H1 (cell line): ENCODE measurements around the gene SCN2B.

Source experiments
- CHD2 ChIP-seq: IDR thresholded peaks from 2 replicates; pipeline ENCODE4 v1.6.1; 2012; ENCODE audit warnings: low read length, improper control_type of control experiment
- EP300 ChIP-seq, 2 experiments: IDR thresholded peaks; 1 replicate in 1 of 2; 2 replicates in 1 of 2; pipeline ENCODE4 v1.6.1; 2011 to 2012; ENCODE audit warnings: low read depth in 2 of 2, low read length in 2 of 2, mild to moderate bottlenecking in 2 of 2, borderline replicate concordance in 1 of 2, inconsistent platforms in 1 of 2, moderate library complexity in 1 of 2
- RAD21 ChIP-seq, 2 experiments: IDR thresholded peaks in 1 of 2; conservative IDR thresholded peaks in 1 of 2; 2 replicates each; pipeline ENCODE4 v1.6.1; 2011; ENCODE audit warnings: low read depth in 2 of 2, low read length in 2 of 2, improper control_type of control experiment in 1 of 2, inconsistent platforms in 1 of 2, mild to moderate bottlenecking in 1 of 2, moderate library complexity in 1 of 2
- TF ChIP-seq, protein P1 (sequence below), 3 experiments: IDR thresholded peaks; 1 replicate in 2 of 3; 2 replicates in 1 of 3; pipeline versions ENCODE4 v1.5.1 to v1.6.1; 2011; ENCODE audit warnings: low read length in 3 of 3, mild to moderate bottlenecking in 3 of 3, inconsistent platforms in 2 of 3, low read depth in 1 of 3, moderate library complexity in 1 of 3; ENCODE audit not compliant: insufficient read depth in 1 of 3; ENCODE audit errors: control extremely low read depth in 1 of 3

DNA sequence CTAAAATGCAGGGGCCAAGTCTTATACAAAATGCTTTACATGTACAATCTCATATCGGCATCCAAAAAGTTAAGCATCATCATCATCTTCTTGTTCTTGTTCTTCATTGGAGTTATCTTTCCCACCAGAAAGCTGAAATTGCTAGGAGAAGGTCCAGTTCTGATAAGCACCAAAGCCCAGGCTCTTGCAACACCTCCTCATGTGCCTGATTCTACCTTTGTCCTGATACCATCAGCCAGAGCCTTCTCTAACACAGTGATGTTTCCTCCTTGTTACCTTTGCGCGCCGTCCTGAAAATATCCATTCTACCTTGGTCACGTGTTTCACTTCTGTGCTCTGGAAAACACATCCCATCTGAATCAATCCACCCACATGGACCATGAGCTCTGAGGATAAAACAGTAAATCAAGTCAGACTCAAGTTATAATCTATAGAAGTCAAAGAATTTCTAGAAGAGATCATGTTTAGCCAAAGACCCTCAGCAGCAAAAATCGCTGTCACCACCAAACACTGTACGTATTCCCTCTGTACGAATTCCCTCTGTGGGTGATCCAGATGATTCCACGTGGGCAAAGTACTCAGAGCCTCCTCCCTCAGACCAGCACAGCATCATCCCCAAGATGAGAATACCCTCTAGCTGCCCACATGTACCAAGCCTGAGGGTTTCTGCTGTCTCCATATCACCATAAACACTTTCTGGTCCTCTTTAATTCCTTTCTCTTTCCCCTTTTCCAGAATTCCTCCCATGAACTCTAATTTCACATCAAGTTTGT lies 29.4 kb upstream of the SCN2B start:
- TF ChIP-seq, protein P1, sequence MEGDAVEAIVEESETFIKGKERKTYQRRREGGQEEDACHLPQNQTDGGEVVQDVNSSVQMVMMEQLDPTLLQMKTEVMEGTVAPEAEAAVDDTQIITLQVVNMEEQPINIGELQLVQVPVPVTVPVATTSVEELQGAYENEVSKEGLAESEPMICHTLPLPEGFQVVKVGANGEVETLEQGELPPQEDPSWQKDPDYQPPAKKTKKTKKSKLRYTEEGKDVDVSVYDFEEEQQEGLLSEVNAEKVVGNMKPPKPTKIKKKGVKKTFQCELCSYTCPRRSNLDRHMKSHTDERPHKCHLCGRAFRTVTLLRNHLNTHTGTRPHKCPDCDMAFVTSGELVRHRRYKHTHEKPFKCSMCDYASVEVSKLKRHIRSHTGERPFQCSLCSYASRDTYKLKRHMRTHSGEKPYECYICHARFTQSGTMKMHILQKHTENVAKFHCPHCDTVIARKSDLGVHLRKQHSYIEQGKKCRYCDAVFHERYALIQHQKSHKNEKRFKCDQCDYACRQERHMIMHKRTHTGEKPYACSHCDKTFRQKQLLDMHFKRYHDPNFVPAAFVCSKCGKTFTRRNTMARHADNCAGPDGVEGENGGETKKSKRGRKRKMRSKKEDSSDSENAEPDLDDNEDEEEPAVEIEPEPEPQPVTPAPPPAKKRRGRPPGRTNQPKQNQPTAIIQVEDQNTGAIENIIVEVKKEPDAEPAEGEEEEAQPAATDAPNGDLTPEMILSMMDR (IDR thresholded peaks at IDR 0.05; ENCODE audit: control extremely low read depth in 1 of 3, insufficient read depth in 1 of 3, low read depth in 1 of 3, low read length in 3 of 3): no peak
- TF ChIP-seq EP300 (IDR thresholded peaks at IDR 0.05; ENCODE audit: borderline replicate concordance in 1 of 2, low read depth in 2 of 2, low read length in 2 of 2) (no peak), RAD21 (IDR thresholded peaks at IDR 0.05 in 1 of 2, conservative IDR thresholded peaks at IDR 0.05 in 1 of 2; ENCODE audit: low read depth in 2 of 2, low read length in 2 of 2) (no peak), CHD2 (no peak)
